Uterus (tissue), 4 donors: ENCODE measurements around the gene KIF1B. TPM values are rescaled to one million over a fixed set of nuclear protein-coding genes. Genes with fewer than 3 reads are reported as not detected.

Experiments used
- DNase-seq, 2 donors: peaks; one replicate each; pipeline ENCODE4 v3.0.0-alpha.2; 2019 to 2020
- H3K27ac ChIP-seq, 2 donors: fragments of 200-600 bp; sonication (generic); 1 replicate in 1 of 2; 2 replicates in 1 of 2; pipeline ENCODE4 v1.5.1; 2016 to 2018
- H3K27me3 ChIP-seq, 2 donors: fragments of 200-600 bp; sonication (generic); one replicate each; pipeline ENCODE4 v1.5.1; 2018 to 2019; ENCODE audit warnings: control low read depth in 1 of 2
- H3K36me3 ChIP-seq, 2 donors: fragments of 200-600 bp; sonication (generic); one replicate each; pipeline ENCODE4 v1.5.1; 2019; ENCODE audit warnings: control low read depth in 1 of 2
- H3K4me1 ChIP-seq, 2 donors: fragments of 200-600 bp; sonication (generic); one replicate each; pipeline ENCODE4 v1.5.1; 2018 to 2019; ENCODE audit warnings: control low read depth in 1 of 2
- H3K4me3 ChIP-seq, 2 donors: fragments of 200-600 bp; sonication (generic); 1 replicate in 1 of 2; 2 replicates in 1 of 2; pipeline ENCODE4 v1.5.1; 2018 to 2019; ENCODE audit warnings: mild to moderate bottlenecking in 1 of 2
- H3K9me3 ChIP-seq, 2 donors: fragments of 200-600 bp; sonication (generic); one replicate each; pipeline ENCODE4 v1.5.1; 2019; ENCODE audit warnings: control low read depth in 1 of 2
- CTCF ChIP-seq, 4 experiments: fragments of 200-600 bp in 2 of 4; fragments of 450-650 bp in 2 of 4; sonication (generic) in 2 of 4; IDR thresholded peaks; one replicate each; pipeline ENCODE4 v1.5.1; 2016 to 2019; ENCODE audit warnings: antibody characterized with exemption in 4 of 4, mild to moderate bottlenecking in 2 of 4, moderate library complexity in 1 of 4
- POLR2A ChIP-seq, 2 donors: fragments of 450-650 bp; IDR thresholded peaks; one replicate each; pipeline ENCODE4 v1.6.1; 2016; ENCODE audit warnings: antibody characterized with exemption in 2 of 2, mild to moderate bottlenecking in 1 of 2, moderate library complexity in 1 of 2
- intact Hi-C: fragments of 100-400 bp; cut with DNase I; formaldehyde crosslinking; loops from one replicate; pipeline ENCODE4 v1.15.1; 2023; ENCODE audit warnings: low total_unique reads
- total RNA-seq, 4 donors: library from RNA; depleted of rRNA in 3 of 4; stranded (reverse); fragments of >200 nt in 3 of 4; gene quantifications; one replicate each; pipeline versions ENCODE4 v1.1.0 to v1.2.4, GENCODE V29; 2014 to 2023
- donor health status: DM: yes; HTN: yes; CAD: no.

KIF1B gene
- total RNA-seq, 4 donors from 2014 or later, result 26.4 to 89.6 (median 45.1) TPM

- Histone ChIP-seq H3K27ac (peak overlapping the region in 1 of 2 donors; percentile 17), H3K4me1 (no peaks in the 10 kb centered on the region), H3K36me3 (no peaks in the 10 kb centered on the region), H3K4me3 (no peak overlapping the region), H3K27me3 (no peaks in the 10 kb centered on the region), H3K9me3 (no peaks in the 10 kb centered on the region)
- no peak for DNase-seq
- no peak for TF ChIP-seq CTCF (IDR thresholded peaks at IDR 0.05)
- intact Hi-C loops, result no loop called here
Measured at GRCh38 chr1:10353282-10353681, 142.9 kb downstream of the KIF1B start.

GRCh38 chr1:10353693-10354092 lies 143.3 kb downstream of the KIF1B start:
- H3K36me3 ChIP-seq, result no peaks in the 10 kb centered on the region

GRCh38 chr1:10360045-10360444 lies 149.7 kb downstream of the KIF1B start:
- intact Hi-C loops, result no loop called here
- Histone ChIP-seq H3K4me3 (no peak overlapping the region), H3K27ac (no peak overlapping the region), H3K27me3 (no peaks in the 10 kb centered on the region), H3K4me1 (no peaks in the 10 kb centered on the region), H3K36me3 (no peaks in the 10 kb centered on the region), H3K9me3 (no peaks in the 10 kb centered on the region)
- DNase-seq, result no peak
- no peak for TF ChIP-seq POLR2A (IDR thresholded peaks at IDR 0.05)
- TF ChIP-seq CTCF (IDR thresholded peaks at IDR 0.05), result no peak

More at GRCh38 chr1:10353693-10354092, 143.3 kb downstream of the KIF1B start:
- no peaks in the 10 kb centered on the region for H3K27me3 ChIP-seq
- H3K9me3 ChIP-seq, result no peaks in the 10 kb centered on the region
- H3K4me3 ChIP-seq, result no peak overlapping the region
- no peak for DNase-seq
- TF ChIP-seq CTCF (IDR thresholded peaks at IDR 0.05) (no peak), POLR2A (IDR thresholded peaks at IDR 0.05) (no peak)
- no peaks in the 10 kb centered on the region for H3K4me1 ChIP-seq
- intact Hi-C loops, result no loop called here
- H3K27ac ChIP-seq, result peak overlapping the region in 1 of 2 donors; percentile 17

- TF ChIP-seq CTCF (IDR thresholded peaks at IDR 0.05), result no peak
- TF ChIP-seq POLR2A (IDR thresholded peaks at IDR 0.05), result no peak
- intact Hi-C loops, result no loop called here
- DNase-seq, result no peak
- Histone ChIP-seq H3K27me3 (no peaks in the 10 kb centered on the region), H3K27ac (no peak overlapping the region), H3K4me3 (no peak overlapping the region), H3K4me1 (no peaks in the 10 kb centered on the region), H3K9me3 (no peaks in the 10 kb centered on the region), H3K36me3 (no peaks in the 10 kb centered on the region)
Measured at GRCh38 chr1:10361515-10361914, 151.1 kb downstream of the KIF1B start.

- no peaks in the 10 kb centered on the region for H3K27me3 ChIP-seq
- H3K9me3 ChIP-seq, result no peaks in the 10 kb centered on the region
- no peak overlapping the region for H3K4me3 ChIP-seq
- no peaks in the 10 kb centered on the region for H3K36me3 ChIP-seq
- no peaks in the 10 kb centered on the region for H3K4me1 ChIP-seq
- no peak for DNase-seq
- no peak overlapping the region for H3K27ac ChIP-seq
- TF ChIP-seq CTCF (IDR thresholded peaks at IDR 0.05), result no peak
- TF ChIP-seq POLR2A (IDR thresholded peaks at IDR 0.05), result no peak
- intact Hi-C loops, result no loop called here
Measured at GRCh38 chr1:10368194-10368593, 157.8 kb downstream of the KIF1B start.
